ENCODE results near the gene DCTD. TPM values are rescaled to one million over a fixed set of nuclear protein-coding genes. Genes with fewer than 3 reads are reported as not detected.

The DCTD gene
- total RNA-seq, 1 experiment from 2014 or later = 72.7 TPM

DNA sequence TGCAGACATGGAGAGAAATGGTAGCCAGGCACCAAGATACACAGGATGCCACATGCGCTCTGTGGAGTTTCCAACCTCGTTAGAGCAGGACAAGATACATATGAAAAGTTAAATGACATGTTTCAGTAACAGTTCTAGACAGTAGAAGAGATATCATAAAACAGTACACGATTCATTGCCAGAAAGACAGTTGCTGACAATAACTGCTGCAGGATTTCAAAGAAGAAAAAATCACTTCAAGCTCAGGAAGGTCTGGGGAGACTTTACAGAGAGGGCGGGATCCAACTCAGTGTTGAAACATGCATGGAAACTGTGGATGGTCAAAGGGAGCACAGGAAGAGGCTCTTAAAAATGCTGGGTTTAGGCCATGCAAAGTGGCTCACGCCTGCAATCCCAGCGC, 31.0 kb downstream of the DCTD start:
- DNase-seq (ENCODE audit: low spot score) = no peak
- ChIA-PET POLR2A (ENCODE audit: low non-redundant PET) (no interaction called here), CTCF (no interaction called here)
- no peaks in the 10 kb centered on the region for H3K27me3 ChIP-seq (replicated peaks; ENCODE audit: insufficient read depth, low read depth, low read length, poor library complexity)
- TF ChIP-seq EZH2 (IDR thresholded peaks at IDR 0.05; ENCODE audit: borderline replicate concordance, low read depth, low read length, poor library complexity, severe bottlenecking) (no peak), CTCF (conservative IDR thresholded peaks at IDR 0.05; ENCODE audit: low read depth, low read length) (no peak)
- H3K27ac ChIP-seq (ENCODE audit: low read depth, low read length, poor library complexity, severe bottlenecking) = peak overlapping the region; percentile 70
- H3K9me3 ChIP-seq (ENCODE audit: low read depth, low read length, poor library complexity, severe bottlenecking) = peaks cover 22% of the 10 kb centered on the region
- BruUV-seq (replicated peaks) = no TSS peak
- H3K36me3 ChIP-seq (ENCODE audit: insufficient read depth, low read length, poor library complexity, severe bottlenecking) = peaks cover 35% of the 10 kb centered on the region
- no peak overlapping the region for H3K4me3 ChIP-seq (ENCODE audit: low read depth, low read length, poor library complexity, severe bottlenecking)
- intact Hi-C loops (cut with micrococcal nuclease; ENCODE audit: unreplicated experiment) = no loop called here
- H3K4me1 ChIP-seq (ENCODE audit: insufficient read depth, low read length, poor library complexity, severe bottlenecking) = peaks cover 10% of the 10 kb centered on the region

DNA sequence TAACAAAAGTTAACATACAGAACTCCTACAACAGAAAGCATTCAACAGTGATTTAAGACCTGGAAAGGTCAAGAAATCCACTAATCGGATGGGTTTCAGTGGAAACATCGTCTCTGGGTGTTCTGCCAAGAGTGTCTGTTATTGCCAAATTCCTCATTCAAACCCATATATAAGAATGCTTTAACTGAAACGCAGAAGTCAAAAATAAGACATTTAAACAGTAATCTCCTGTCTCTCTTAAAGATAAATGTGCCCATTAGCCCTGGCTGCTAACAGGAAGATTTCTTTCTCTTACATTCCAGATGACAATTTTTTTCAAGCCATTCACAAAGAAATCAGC, 31.5 kb downstream of the DCTD start:
- CTCF ChIA-PET = no interaction called here
- intact Hi-C loops (cut with micrococcal nuclease; ENCODE audit: unreplicated experiment) = no loop called here
- H3K36me3 ChIP-seq (ENCODE audit: insufficient read depth, low read length, poor library complexity, severe bottlenecking) = peaks cover 30% of the 10 kb centered on the region
- POLR2A ChIA-PET (ENCODE audit: low non-redundant PET) = no interaction called here
- no peak for TF ChIP-seq EZH2 (IDR thresholded peaks at IDR 0.05; ENCODE audit: borderline replicate concordance, low read depth, low read length, poor library complexity, severe bottlenecking)
- TF ChIP-seq CTCF (conservative IDR thresholded peaks at IDR 0.05; ENCODE audit: low read depth, low read length) = no peak
- BruUV-seq (replicated peaks) = no TSS peak
- no peak for DNase-seq (ENCODE audit: low spot score)
- H3K4me3 ChIP-seq (ENCODE audit: low read depth, low read length, poor library complexity, severe bottlenecking) = no peak overlapping the region
- H3K27me3 ChIP-seq (replicated peaks; ENCODE audit: insufficient read depth, low read depth, low read length, poor library complexity) = no peaks in the 10 kb centered on the region
- peak overlapping the region; percentile 70 for H3K27ac ChIP-seq (ENCODE audit: low read depth, low read length, poor library complexity, severe bottlenecking)
- peaks cover 22% of the 10 kb centered on the region for H3K9me3 ChIP-seq (ENCODE audit: low read depth, low read length, poor library complexity, severe bottlenecking)
- H3K4me1 ChIP-seq (ENCODE audit: insufficient read depth, low read length, poor library complexity, severe bottlenecking) = peaks cover 10% of the 10 kb centered on the region

DNA sequence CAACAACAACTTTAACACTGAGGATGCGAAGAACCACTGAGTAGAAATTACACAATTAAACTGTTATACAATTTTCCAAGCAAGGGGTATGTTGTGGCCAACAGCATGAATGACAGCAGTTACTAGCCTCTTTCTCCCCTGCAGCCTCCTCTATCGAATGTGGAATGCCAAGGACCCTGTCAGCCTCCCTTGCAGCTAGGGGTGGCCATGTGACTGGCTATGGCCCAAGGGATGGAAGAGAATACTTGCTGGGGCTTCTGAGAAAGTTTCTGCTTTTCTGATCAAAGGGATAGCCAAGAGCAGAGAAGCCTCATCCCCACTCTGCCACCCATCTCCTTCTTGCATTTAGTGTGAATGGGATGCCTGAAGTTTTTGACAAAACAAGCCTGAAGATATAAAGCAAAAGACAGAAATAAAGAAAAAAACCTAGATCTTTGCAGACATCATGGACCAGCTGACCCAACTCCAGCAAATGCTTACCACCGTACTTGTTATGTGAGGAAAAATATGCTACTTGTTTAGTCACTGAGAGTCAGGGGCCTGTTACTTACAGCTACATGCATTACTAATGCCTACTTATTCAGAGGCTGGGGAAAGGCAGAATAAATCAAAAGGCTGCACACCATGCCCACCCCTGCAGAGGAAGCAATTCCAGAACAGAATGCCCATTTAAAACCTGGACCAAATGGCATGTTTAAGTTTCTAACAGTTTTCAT, 32.0 kb downstream of the DCTD start:
- TF ChIP-seq CTCF (conservative IDR thresholded peaks at IDR 0.05; ENCODE audit: low read depth, low read length) (no peak), EZH2 (IDR thresholded peaks at IDR 0.05; ENCODE audit: borderline replicate concordance, low read depth, low read length, poor library complexity, severe bottlenecking) (no peak)
- peaks cover 24% of the 10 kb centered on the region for H3K36me3 ChIP-seq (ENCODE audit: insufficient read depth, low read length, poor library complexity, severe bottlenecking)
- POLR2A ChIA-PET (ENCODE audit: low non-redundant PET) = no interaction called here
- no peak overlapping the region for H3K4me3 ChIP-seq (ENCODE audit: low read depth, low read length, poor library complexity, severe bottlenecking)
- peak; percentile 67 for DNase-seq (ENCODE audit: low spot score)
- H3K4me1 ChIP-seq (ENCODE audit: insufficient read depth, low read length, poor library complexity, severe bottlenecking) = peaks cover 10% of the 10 kb centered on the region
- no peaks in the 10 kb centered on the region for H3K27me3 ChIP-seq (replicated peaks; ENCODE audit: insufficient read depth, low read depth, low read length, poor library complexity)
- BruUV-seq (replicated peaks) = no TSS peak
- peak overlapping the region; percentile 70 for H3K27ac ChIP-seq (ENCODE audit: low read depth, low read length, poor library complexity, severe bottlenecking)
- CTCF ChIA-PET = no interaction called here
- peaks cover 22% of the 10 kb centered on the region for H3K9me3 ChIP-seq (ENCODE audit: low read depth, low read length, poor library complexity, severe bottlenecking)
- intact Hi-C loops (cut with micrococcal nuclease; ENCODE audit: unreplicated experiment) = no loop called here
